Astrocyte (in vitro differentiated cells and primary cell): ENCODE data around the gene EPB41.

Source experiments
- CTCF ChIP-seq: IDR thresholded peaks from 2 replicates; pipeline ENCODE4 v1.5.1; 2011; ENCODE audit warnings: low read depth, mild to moderate bottlenecking, inconsistent platforms, low read length, moderate library complexity; ENCODE audit not compliant: insufficient read depth
- EZH2 ChIP-seq: IDR thresholded peaks from 2 replicates; pipeline ENCODE4 v1.6.1; 2012; ENCODE audit warnings: mild to moderate bottlenecking, low read length, inconsistent platforms; ENCODE audit not compliant: insufficient read depth

- TF ChIP-seq CTCF: no peak
- no peak for TF ChIP-seq EZH2
Observed at GRCh38 chr1:28935293-28935692, 20.9 kb downstream of the EPB41 start.
